OCI-LY1 (cell line): ENCODE data around the gene CTIF.

Source experiments
- H2AFZ ChIP-seq: fragments of 200-600 bp; sonication (generic), shearing (Covaris generic); 2 replicates; pipeline ENCODE4 v1.6.0; 2014; ENCODE audit warnings: antibody characterized with exemption, mild to moderate bottlenecking, low read length
- H3F3A ChIP-seq: fragments of 200-600 bp; sonication (generic), shearing (Covaris generic); 2 replicates; pipeline ENCODE4 v1.6.0; 2014; ENCODE audit warnings: mild to moderate bottlenecking, antibody characterized with exemption, low read length, moderate library complexity; ENCODE audit not compliant: insufficient read depth
- H3K27ac ChIP-seq: fragments of 200-600 bp; sonication (generic); 2 replicates; pipeline ENCODE4 v1.5.1; 2014; ENCODE audit warnings: low read length, mixed run types, mild to moderate bottlenecking, low read depth; ENCODE audit not compliant: poor library complexity, severe bottlenecking
- H3K27me3 ChIP-seq: fragments of 200-600 bp; sonication (generic); 2 replicates; pipeline ENCODE4 v1.6.0; 2014; ENCODE audit warnings: antibody characterized with exemption, mild to moderate bottlenecking, low read length, moderate library complexity; ENCODE audit not compliant: insufficient read depth
- H3K36me3 ChIP-seq: fragments of 200-600 bp; sonication (generic); 2 replicates; pipeline ENCODE4 v1.6.1; 2014; ENCODE audit warnings: mild to moderate bottlenecking, antibody characterized with exemption, low read length, moderate library complexity, mixed read lengths; ENCODE audit not compliant: insufficient read depth
- H3K4me1 ChIP-seq: fragments of 200-600 bp; sonication (generic); 2 replicates; pipeline ENCODE4 v1.5.1; 2014; ENCODE audit warnings: mild to moderate bottlenecking, low read length, moderate library complexity; ENCODE audit not compliant: insufficient read depth, severe bottlenecking
- H3K4me2 ChIP-seq: fragments of 200-600 bp; sonication (generic), shearing (Covaris generic); 2 replicates; pipeline ENCODE4 v1.6.1; 2014; ENCODE audit warnings: low read length
- H3K4me3 ChIP-seq: fragments of 200-600 bp; sonication (generic); 2 replicates; pipeline ENCODE4 v1.5.1; 2014; ENCODE audit warnings: low read length, low read depth, mild to moderate bottlenecking, mixed read lengths; ENCODE audit not compliant: poor library complexity, severe bottlenecking
- H3K79me2 ChIP-seq: fragments of 200-600 bp; shearing (Covaris generic); 2 replicates; pipeline ENCODE4 v1.6.1; 2016; ENCODE audit warnings: mixed run types, low read length, mixed read lengths; ENCODE audit not compliant: insufficient read depth
- H3K9ac ChIP-seq: fragments of 200-600 bp; sonication (generic), shearing (Covaris generic); 2 replicates; pipeline ENCODE4 v1.6.1; 2014; ENCODE audit warnings: mild to moderate bottlenecking, low read length, mixed read lengths
- H3K9me2 ChIP-seq: fragments of 200-600 bp; sonication (generic), shearing (Covaris generic); 2 replicates; pipeline ENCODE4 v1.6.1; 2014; ENCODE audit warnings: low read depth, mild to moderate bottlenecking, low read length, mixed read lengths
- H3K9me3 ChIP-seq: fragments of 200-600 bp; shearing (Covaris generic); 2 replicates; pipeline ENCODE4 v1.6.1; 2014; ENCODE audit warnings: low read length, mixed read lengths
- H4K20me1 ChIP-seq: fragments of 200-600 bp; sonication (generic), shearing (Covaris generic); 2 replicates; pipeline ENCODE4 v1.6.0; 2016; ENCODE audit warnings: mild to moderate bottlenecking, low read length; ENCODE audit not compliant: insufficient read depth
- EZH2 ChIP-seq: fragments of 200-600 bp; sonication (generic), shearing (Covaris generic); IDR thresholded peaks from 2 replicates; pipeline ENCODE4 v1.8.0; 2017; ENCODE audit warnings: borderline replicate concordance, mixed run types, mild to moderate bottlenecking, antibody characterized with exemption, low read length, moderate library complexity, mixed read lengths
- TF ChIP-seq, protein P1 (sequence below): fragments of 200-600 bp; sonication (generic), shearing (Covaris generic); IDR thresholded peaks from 2 replicates; pipeline ENCODE4 v1.5.1; 2017; ENCODE audit warnings: mild to moderate bottlenecking, antibody characterized with exemption, low read length, moderate library complexity, mixed read lengths

The CTIF gene

DNA sequence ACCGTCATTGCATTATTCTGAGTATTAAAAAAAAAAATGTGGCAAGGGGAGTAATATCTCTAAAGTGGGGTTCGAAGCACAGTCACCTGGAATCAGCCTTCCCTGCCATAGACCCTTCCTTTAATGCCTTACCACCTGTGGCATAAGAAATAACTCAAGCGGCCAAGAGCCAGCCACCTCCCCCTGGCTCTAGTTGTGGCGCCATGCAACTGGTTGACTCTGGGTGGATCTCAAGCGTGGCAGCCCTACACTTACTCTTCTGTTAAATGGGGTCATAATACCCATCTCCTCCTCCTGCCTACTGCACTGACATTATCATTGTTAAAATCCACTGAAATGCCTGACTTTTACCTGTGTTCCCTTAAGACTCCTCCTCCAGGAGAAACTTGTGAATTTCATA, 236.1 kb downstream of the CTIF start:
- H3K9ac ChIP-seq, result no peak overlapping the region
- no peak overlapping the region for H3K27ac ChIP-seq
- no peaks in the 10 kb centered on the region for H3K79me2 ChIP-seq
- H2AFZ ChIP-seq, result no peak overlapping the region
- H3K4me3 ChIP-seq, result no peak overlapping the region
- H3K9me3 ChIP-seq, result no peaks in the 10 kb centered on the region
- no peaks in the 10 kb centered on the region for H3K9me2 ChIP-seq
- H3K27me3 ChIP-seq, result peaks cover 8% of the 10 kb centered on the region
- H3F3A ChIP-seq, result no peaks in the 10 kb centered on the region
- no peaks in the 10 kb centered on the region for H4K20me1 ChIP-seq
- H3K4me1 ChIP-seq, result no peaks in the 10 kb centered on the region
- no peaks in the 10 kb centered on the region for H3K36me3 ChIP-seq
- no peak for TF ChIP-seq EZH2
- TF ChIP-seq, protein P1, sequence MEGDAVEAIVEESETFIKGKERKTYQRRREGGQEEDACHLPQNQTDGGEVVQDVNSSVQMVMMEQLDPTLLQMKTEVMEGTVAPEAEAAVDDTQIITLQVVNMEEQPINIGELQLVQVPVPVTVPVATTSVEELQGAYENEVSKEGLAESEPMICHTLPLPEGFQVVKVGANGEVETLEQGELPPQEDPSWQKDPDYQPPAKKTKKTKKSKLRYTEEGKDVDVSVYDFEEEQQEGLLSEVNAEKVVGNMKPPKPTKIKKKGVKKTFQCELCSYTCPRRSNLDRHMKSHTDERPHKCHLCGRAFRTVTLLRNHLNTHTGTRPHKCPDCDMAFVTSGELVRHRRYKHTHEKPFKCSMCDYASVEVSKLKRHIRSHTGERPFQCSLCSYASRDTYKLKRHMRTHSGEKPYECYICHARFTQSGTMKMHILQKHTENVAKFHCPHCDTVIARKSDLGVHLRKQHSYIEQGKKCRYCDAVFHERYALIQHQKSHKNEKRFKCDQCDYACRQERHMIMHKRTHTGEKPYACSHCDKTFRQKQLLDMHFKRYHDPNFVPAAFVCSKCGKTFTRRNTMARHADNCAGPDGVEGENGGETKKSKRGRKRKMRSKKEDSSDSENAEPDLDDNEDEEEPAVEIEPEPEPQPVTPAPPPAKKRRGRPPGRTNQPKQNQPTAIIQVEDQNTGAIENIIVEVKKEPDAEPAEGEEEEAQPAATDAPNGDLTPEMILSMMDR, result no peak
- H3K4me2 ChIP-seq, result no peak overlapping the region

DNA sequence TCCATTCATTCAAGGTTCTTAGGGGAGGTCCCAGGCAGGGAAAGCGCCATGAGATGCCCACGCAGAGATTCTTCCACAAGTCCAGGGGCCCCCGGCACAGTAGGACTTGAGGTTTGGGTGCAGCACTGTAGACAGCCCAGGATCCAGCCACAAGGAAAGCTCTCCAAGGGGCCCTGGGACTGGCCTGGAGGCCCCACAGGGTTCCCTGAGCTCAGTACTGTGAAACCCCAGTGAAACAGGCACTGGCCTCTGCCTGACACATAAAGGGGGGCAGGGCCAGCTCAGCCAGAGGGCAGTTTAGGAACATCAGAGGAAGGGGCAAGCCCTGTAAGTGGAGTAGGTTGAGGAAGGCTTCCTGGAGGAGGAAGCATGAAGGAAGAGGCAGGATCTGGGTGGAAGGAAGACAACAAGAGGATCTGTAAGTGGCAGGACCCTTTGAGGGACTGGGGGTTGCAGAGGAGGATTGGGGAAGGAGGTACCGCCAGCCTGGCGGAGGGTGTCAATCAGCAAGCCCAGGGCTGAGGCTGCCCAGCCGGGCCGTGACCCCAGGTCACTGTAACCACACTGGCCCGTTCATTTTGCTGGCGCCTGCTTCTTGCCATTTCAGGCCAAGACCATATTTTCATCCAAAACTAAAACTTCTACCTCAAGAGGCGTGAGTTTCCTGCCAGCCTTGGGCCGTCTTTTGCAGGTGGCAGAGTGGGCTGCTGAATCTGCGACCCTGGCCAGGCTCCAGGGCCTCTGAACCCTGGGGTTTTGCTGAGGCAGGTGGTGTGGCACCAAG, 236.7 kb downstream of the CTIF start:
- Histone ChIP-seq H3K79me2 (no peaks in the 10 kb centered on the region), H3K4me2 (no peak overlapping the region), H3K9me3 (no peaks in the 10 kb centered on the region), H3F3A (no peaks in the 10 kb centered on the region), H3K4me3 (no peak overlapping the region), H3K9ac (no peak overlapping the region), H3K4me1 (no peaks in the 10 kb centered on the region), H3K27me3 (peaks cover 8% of the 10 kb centered on the region), H4K20me1 (no peaks in the 10 kb centered on the region), H3K9me2 (no peaks in the 10 kb centered on the region), H3K27ac (no peak overlapping the region), H3K36me3 (no peaks in the 10 kb centered on the region), H2AFZ (no peak overlapping the region)
- TF ChIP-seq, protein P1, result no peak
- no peak for TF ChIP-seq EZH2

DNA sequence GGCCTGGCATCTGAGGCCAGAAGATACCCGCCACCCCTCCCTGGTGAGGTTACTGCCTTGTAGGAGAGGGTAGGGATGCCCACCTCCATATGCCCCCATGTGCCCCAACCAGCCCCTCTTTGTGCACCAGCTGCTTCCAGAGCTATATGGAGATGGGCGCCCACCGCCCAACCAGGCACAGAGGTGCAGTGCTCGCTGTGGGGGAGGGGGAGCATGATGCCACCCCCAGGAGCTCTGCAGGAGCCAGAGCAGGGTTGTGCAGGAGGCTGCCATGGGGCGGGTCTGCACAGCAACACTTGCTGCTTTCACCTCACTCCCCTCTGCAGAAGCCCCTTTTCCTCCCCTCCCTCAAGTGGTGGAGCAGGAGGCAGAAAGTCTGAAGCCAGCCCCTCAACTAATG, 237.3 kb downstream of the CTIF start:
- peaks cover 8% of the 10 kb centered on the region for H3K27me3 ChIP-seq
- no peaks in the 10 kb centered on the region for H3K36me3 ChIP-seq
- no peak overlapping the region for H3K4me3 ChIP-seq
- H3K9ac ChIP-seq, result no peak overlapping the region
- no peaks in the 10 kb centered on the region for H3K79me2 ChIP-seq
- no peak overlapping the region for H3K4me2 ChIP-seq
- no peak for TF ChIP-seq EZH2
- TF ChIP-seq, protein P1, result no peak
- no peak overlapping the region for H3K27ac ChIP-seq
- H3K9me3 ChIP-seq, result no peaks in the 10 kb centered on the region
- H3K9me2 ChIP-seq, result no peaks in the 10 kb centered on the region
- H2AFZ ChIP-seq, result no peak overlapping the region
- no peaks in the 10 kb centered on the region for H4K20me1 ChIP-seq
- H3F3A ChIP-seq, result no peaks in the 10 kb centered on the region
- H3K4me1 ChIP-seq, result no peaks in the 10 kb centered on the region
